Type B pancreatic cell (in vitro differentiated cells): ENCODE data around the gene BPGM. TPM values are rescaled to one million over a fixed set of nuclear protein-coding genes. Genes with fewer than 3 reads are reported as not detected.

ENCODE experiments used
- DNase-seq: peaks from one replicate; pipeline ENCODE4 v3.0.0; 2021; ENCODE audit warnings: mixed read lengths; ENCODE audit not compliant: unreplicated experiment; ENCODE audit errors: extremely low spot score
- H3K27ac Mint-ChIP-seq: 2 replicates; pipeline ENCODE4 v1.8.0; 2021; ENCODE audit warnings: mild to moderate bottlenecking, mixed read lengths
- H3K27me3 Mint-ChIP-seq: 2 replicates; pipeline ENCODE4 v1.8.0; 2021; ENCODE audit warnings: mixed read lengths
- H3K36me3 Mint-ChIP-seq: 2 replicates; pipeline ENCODE4 v1.8.0; 2021; ENCODE audit warnings: mixed read lengths
- H3K4me1 Mint-ChIP-seq: one replicate; pipeline ENCODE4 v1.8.0; 2021; ENCODE audit warnings: mixed read lengths; ENCODE audit not compliant: unreplicated experiment
- H3K4me3 Mint-ChIP-seq: 2 replicates; pipeline ENCODE4 v1.8.0; 2021; ENCODE audit warnings: mild to moderate bottlenecking, mixed read lengths
- H3K9me3 Mint-ChIP-seq: 2 replicates; pipeline ENCODE4 v1.8.0; 2021; ENCODE audit warnings: mixed read lengths
- total RNA-seq: library from RNA; stranded (reverse); gene quantifications from 2 replicates; pipeline ENCODE4 v1.2.1, GENCODE V29; 2021; ENCODE audit warnings: low replicate concordance
- TF ChIP-seq, protein P1 (sequence below): fragments of 200-600 bp; sonication (generic); conservative IDR thresholded peaks from 2 replicates; pipeline ENCODE4 v1.5.0; 2021; ENCODE audit warnings: antibody characterized with exemption, mild to moderate bottlenecking

Gene BPGM
- total RNA-seq, 1 donor from 2014 or later = 19.6 TPM

DNA sequence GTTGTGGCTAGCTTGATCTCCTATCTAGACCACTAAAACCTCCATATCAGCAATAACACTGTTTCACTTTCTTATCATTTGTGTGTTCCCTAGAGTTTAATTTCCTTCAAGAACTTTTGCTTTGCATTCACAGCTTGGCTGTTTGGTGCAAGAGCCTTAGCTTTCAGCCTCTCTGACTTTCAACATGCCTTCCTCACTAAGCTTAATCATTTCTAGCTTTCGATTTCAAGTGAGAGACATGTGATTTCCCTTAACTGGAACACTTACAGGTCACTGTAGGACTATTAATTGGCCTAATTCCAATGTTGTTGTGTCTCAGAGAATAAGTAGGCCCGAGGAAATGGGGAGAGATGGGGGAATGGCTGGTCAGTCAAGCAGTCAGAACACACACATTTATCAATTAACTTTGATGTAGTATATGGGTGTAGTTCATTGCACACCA is 10.6 kb upstream of the BPGM start:
- DNase-seq = no peak
- TF ChIP-seq, protein P1, sequence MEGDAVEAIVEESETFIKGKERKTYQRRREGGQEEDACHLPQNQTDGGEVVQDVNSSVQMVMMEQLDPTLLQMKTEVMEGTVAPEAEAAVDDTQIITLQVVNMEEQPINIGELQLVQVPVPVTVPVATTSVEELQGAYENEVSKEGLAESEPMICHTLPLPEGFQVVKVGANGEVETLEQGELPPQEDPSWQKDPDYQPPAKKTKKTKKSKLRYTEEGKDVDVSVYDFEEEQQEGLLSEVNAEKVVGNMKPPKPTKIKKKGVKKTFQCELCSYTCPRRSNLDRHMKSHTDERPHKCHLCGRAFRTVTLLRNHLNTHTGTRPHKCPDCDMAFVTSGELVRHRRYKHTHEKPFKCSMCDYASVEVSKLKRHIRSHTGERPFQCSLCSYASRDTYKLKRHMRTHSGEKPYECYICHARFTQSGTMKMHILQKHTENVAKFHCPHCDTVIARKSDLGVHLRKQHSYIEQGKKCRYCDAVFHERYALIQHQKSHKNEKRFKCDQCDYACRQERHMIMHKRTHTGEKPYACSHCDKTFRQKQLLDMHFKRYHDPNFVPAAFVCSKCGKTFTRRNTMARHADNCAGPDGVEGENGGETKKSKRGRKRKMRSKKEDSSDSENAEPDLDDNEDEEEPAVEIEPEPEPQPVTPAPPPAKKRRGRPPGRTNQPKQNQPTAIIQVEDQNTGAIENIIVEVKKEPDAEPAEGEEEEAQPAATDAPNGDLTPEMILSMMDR = no peak
- Mint-ChIP-seq H3K27ac (no peak overlapping the region), H3K27me3 (peaks cover 7% of the 10 kb centered on the region), H3K4me3 (no peak overlapping the region), H3K4me1 (no peaks in the 10 kb centered on the region), H3K9me3 (no peaks in the 10 kb centered on the region), H3K36me3 (no peaks in the 10 kb centered on the region)

DNA sequence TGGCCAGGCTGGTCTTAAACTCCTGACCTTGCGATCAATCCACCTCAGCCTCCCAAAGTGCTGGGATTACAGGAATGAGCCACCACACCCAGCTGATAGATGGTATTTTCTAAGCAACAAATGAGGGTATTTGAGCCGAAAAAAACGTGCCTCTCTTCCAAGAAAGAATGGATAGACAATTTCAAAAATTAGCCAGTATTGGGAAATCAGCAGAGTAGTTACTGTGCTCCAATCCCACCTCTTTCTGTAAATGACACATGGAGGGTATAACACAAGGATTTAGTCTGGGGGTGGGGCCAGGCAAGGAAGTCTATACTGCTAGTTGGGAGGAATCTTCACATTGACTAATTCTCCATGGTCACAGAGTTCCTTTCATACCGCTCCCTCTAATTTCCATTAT is 9.2 kb upstream of the BPGM start:
- Mint-ChIP-seq H3K27ac (no peak overlapping the region), H3K9me3 (no peaks in the 10 kb centered on the region)

DNA sequence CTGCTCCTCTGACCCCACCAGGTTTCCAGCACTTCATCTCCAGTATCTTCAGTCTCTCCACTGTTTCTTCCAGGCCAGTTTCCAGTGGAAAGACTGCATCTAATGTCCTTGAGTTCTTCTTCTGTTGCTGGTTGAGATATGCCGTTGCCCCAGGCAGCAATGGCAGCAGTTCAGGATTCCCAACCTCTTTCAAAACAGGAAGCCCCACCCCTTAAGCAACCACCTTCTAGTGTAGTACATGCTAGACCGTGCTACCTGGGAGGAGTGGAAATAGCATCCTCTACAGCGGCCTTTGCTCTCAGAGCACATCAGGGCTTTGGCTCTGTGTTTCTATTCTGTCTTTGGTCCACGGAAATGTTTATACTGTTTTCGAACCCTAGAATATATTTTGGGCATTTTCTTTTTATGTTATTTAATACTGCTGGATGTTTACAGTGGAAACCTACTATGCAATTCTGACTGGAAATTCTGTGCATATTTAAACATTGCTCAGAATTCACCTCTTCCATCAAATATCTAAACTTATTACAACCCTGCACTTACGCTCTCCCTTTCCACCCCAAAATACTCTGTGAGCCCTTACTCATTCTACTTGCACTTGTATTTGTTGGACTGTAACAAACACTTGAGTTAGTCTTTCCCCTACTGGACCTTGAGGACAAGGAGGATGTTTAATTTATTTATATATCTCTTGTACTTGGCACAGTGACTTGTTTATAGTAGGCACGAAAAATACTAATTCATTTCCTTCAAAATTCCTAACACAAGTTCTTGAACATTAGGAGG is 8.5 kb upstream of the BPGM start:
- no peak overlapping the region for H3K4me3 Mint-ChIP-seq
- H3K9me3 Mint-ChIP-seq = no peaks in the 10 kb centered on the region
- H3K4me1 Mint-ChIP-seq = no peaks in the 10 kb centered on the region
- no peak overlapping the region for H3K27ac Mint-ChIP-seq
- H3K27me3 Mint-ChIP-seq = peaks cover 5% of the 10 kb centered on the region
- no peak for DNase-seq
- no peaks in the 10 kb centered on the region for H3K36me3 Mint-ChIP-seq
- TF ChIP-seq, protein P1 = no peak

More for the DNA sequence above, 9.2 kb upstream of the BPGM start:
- H3K4me3 Mint-ChIP-seq = no peak overlapping the region
- peaks cover 5% of the 10 kb centered on the region for H3K27me3 Mint-ChIP-seq
- DNase-seq = no peak
- H3K36me3 Mint-ChIP-seq = no peaks in the 10 kb centered on the region
- TF ChIP-seq, protein P1 = no peak
- no peaks in the 10 kb centered on the region for H3K4me1 Mint-ChIP-seq

DNA sequence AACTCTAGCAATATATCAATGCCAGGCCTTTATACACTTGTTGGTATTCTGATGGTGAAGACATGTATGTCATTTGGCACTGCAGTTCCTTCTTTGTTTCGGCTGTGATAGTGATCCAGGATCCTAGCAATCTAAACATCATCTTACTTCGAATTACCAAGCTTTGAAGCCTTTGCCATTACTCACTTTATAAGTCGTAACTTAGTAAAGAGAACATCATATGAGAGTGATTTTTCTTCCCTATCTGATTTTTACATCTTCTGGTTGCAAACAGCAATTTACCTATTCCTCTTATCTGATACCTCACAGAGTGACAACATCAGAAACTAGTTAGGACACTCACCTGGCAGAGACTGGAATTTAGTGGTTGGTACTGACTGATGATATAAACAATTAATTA is 7.6 kb upstream of the BPGM start:
- TF ChIP-seq, protein P1 = no peak
- DNase-seq = no peak
- Mint-ChIP-seq H3K4me3 (no peak overlapping the region), H3K4me1 (no peaks in the 10 kb centered on the region), H3K27ac (no peak overlapping the region), H3K27me3 (peaks cover 5% of the 10 kb centered on the region), H3K9me3 (no peaks in the 10 kb centered on the region), H3K36me3 (no peaks in the 10 kb centered on the region)

DNA sequence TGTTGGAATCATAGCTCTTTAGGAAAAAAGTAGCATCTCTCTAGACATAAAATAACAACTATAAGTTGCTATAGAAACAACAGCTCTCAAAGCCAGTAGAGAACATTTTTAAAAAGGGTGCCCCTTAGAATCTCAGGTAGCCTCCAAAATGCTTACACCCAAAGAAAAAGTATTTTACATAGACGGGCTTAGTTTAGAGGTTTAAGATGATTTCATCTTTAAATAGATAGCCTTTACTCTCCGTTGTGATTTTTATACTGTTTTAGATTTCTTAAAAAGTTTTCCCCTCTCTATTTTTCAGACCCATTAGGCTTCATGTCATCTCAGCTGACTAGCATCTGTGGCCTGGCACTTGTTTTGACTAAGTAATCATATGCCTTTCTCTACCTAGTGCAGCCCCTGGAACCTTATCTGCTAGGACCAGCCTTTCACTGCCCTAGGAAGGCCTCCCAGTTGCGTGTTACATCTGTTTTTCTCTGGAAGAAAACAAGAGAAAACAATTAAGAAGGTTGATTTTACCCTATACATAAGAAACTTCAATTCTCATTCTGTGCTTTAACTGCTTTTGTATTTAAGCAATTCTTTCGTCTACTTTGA is 6.9 kb upstream of the BPGM start:
- TF ChIP-seq, protein P1 = no peak
- Mint-ChIP-seq H3K36me3 (no peaks in the 10 kb centered on the region), H3K27ac (no peak overlapping the region), H3K9me3 (no peaks in the 10 kb centered on the region), H3K4me1 (no peaks in the 10 kb centered on the region), H3K4me3 (no peak overlapping the region), H3K27me3 (peaks cover 5% of the 10 kb centered on the region)
- DNase-seq = no peak
